Globus pallidus (tissue), 1 donor: ENCODE data around the gene MACROD2.
A peak's percentile ranks its signal among the peaks of the same experiment; 100 is the strongest.

Experiments used
- DNase-seq: peaks from one replicate; pipeline ENCODE4 v3.0.0-alpha.2; 2015; ENCODE audit warnings: low spot score

MACROD2 gene

DNA sequence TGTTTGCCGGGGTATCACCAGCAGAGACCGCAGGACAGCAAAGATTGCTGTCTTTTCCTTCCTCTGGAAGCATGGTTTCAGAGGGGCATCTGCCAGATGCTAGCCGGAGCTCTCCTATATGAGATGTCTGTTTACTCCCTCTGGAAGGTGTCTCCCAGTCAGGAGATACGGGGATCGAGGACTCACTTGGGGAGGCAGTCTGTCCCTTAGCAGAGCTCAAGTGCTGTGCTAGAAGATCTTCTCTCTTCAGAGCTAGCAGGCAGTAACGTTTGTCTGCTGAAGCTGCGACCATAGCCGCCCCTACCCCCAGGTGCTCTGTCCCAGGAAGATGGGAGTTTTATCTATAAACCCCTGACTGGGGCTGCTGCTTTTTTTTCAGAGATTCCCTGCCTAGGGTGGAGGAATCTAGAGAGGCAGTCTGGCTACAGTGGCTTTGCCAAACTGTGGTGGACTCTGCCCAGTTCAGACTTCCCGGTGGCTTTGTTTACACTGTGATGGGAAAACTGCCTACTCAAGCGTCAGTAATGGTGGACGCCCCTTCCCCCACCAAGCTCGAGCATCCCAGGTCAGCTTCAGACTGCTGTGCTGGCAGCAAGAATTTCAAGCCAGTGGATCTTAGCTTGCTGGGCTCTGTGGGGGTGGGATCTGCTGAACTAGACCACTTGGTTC is 475.0 kb downstream of the MACROD2 start:
- peak; percentile 3 for DNase-seq

DNA sequence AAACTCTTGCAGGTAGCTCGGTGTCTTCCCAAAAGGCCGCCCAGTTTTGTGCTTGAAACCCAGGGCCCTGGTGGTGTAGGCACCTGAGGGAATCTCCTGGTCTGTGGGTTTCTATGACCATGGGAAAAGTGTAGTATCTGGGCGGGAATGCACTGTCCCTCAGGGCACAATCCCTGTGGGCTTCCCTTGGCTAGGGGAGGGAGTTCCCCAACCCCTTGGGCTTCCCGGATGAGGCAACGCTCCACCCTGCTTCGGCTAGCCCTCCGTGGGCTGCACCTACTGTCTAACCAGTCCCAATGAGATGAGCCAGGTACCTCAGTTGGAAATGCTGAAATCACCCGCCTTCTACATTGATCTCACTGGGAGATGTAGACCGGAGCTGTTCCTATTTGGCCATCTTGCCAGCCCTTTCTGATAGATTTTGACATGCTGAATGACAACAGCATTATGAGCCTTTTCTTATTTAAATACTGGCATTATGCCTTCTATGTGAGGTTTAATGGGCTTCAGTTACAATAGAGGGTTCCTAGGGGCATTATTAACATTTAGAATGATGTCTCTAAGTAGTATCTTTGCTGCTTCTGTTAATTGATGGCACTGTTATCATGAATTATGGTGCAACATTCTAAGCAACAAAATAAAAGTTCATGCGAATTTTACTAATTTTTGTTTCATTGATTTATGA is 475.8 kb downstream of the MACROD2 start:
- no peak for DNase-seq

- DNase-seq, result no peak
These were observed 481.8 kb downstream of the MACROD2 start for GRCh38 chr20:14477125-14477524.

- DNase-seq, result no peak
These were observed 482.8 kb downstream of the MACROD2 start for GRCh38 chr20:14478126-14478525.

- DNase-seq, result no peak
These were observed 486.5 kb downstream of the MACROD2 start for GRCh38 chr20:14481863-14482262.

DNA sequence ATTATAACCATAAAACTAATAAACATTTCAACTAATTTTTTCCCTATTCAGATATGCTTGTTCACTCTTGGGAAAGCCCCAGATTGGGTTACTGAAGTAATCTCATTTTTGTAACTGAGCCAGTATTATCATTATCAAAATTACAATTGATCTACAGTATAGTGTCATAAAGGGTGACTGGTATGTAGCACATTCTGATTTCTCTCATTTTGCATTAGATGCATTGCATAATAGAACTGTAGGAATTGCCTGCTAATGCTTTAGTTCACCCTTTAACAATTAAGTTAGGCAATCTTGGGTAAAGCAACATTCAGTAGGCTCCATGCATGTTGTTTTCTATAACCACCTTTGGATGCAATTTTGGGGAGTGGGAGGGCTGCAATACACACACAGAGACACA is 492.9 kb downstream of the MACROD2 start:
- DNase-seq, result no peak

DNA sequence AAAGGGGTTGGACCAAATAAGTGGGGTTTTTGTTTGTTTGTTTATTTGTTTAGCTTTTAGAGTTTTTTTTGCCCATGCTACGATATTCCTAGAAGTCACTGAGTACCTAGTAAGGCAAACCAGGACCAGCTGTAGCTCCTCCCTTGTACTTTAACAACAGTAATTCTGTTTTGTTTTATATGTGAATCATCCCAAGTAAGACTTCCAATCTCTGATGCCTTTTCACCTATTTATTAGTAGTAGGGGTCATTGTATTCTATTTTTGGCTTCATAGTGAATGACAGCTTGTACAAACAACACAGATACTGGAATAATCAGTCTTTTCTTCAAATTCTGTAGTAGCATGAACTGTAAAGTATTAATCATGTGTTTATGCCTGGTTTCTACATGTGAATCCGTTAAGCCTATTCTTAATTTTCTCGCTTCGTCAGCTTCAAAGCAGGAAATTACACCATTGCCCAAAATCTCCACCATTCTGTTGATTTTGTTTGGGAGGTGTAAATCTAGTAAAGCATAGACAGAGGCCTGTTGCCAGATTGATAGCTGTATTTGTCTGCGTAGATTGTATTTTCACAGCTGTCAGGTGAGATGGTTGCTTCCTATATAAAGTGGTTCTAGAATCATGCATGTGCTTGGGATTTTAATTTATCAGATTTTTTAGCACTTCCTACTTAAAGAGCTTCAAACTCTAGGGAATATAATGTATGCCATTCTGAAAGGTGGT is 493.6 kb downstream of the MACROD2 start:
- DNase-seq, result no peak

GRCh38 chr20:14489544-14489943 is 494.2 kb downstream of the MACROD2 start:
- DNase-seq, result no peak

DNA sequence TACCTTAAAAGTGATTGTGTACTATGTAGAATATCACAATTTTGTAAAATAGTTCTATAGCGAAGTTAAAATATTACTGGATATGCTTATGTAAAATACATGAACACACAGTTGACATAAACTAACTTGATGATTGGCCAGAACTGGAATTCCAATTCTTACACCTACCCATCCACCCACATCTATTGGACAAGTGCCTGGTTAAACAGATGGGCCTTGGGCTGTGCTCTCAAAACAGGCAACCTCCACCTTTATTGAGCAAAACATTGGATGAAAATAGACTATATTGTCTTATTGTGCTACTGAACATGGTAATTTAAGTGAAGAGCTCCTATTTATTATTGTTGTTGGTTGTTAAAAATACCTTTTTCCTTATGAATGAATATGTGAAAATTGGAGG is 496.1 kb downstream of the MACROD2 start:
- DNase-seq, result no peak

- no peak for DNase-seq
These were observed 498.1 kb downstream of the MACROD2 start for GRCh38 chr20:14493408-14493807.

DNA sequence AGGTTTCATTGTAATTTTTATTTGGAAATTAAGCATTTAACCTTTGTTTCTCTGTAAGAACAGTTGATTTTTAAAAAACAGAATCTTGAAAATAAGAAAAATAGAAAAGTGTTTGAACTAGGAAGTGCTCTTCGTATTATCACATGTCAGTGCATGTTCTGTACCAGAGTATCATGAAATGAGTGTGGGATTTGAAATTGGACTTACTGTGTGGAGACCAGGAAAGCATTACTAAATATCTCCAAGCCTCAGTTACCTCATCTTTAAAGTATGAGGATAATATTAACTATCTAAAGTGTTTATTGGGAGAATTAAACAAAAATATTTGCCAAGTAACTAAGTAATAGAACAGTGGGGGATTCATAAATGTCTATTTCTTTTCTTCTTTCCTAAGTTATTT is 499.0 kb downstream of the MACROD2 start:
- DNase-seq, result no peak

DNA sequence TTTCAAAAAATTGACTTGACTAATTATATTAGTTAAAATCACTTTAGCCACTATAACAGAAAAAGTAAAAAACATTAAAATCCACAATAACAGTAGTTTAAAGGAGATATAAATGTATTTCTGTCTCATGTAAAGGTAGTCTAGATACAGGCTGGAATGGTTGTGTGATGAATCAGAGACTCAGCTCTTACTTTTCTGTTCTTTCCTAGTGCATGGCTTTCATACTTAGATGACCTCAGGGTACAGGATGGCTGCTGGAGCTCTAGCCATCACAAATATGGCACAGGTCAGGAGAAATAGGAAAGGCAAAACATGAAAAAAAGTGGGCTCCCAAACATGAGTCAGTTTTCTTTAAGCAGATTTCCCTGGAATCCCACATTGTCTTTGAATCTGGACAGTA is 499.8 kb downstream of the MACROD2 start:
- no peak for DNase-seq

GRCh38 chr20:14497004-14497403 is 501.7 kb downstream of the MACROD2 start:
- no peak for DNase-seq

DNA sequence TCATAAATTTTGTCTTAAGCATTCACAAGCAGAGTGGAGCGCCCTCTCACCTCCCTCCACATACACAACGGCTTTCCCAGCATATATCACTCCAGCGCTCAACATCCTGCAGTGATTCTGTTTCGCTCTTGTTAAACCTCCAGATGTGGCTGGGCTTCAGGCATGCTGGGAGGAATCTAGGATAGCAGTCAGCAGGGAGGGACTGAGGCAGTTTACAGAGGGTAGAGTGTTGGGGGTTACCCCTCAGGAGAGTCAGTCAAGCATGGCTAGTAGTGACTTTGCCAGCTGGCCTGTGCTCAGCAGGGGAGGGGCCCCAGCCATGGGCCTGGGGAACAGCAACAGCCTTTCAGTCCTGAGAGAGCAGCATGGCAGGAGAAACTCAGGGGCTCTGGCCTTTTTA is 503.5 kb downstream of the MACROD2 start:
- no peak for DNase-seq

DNA sequence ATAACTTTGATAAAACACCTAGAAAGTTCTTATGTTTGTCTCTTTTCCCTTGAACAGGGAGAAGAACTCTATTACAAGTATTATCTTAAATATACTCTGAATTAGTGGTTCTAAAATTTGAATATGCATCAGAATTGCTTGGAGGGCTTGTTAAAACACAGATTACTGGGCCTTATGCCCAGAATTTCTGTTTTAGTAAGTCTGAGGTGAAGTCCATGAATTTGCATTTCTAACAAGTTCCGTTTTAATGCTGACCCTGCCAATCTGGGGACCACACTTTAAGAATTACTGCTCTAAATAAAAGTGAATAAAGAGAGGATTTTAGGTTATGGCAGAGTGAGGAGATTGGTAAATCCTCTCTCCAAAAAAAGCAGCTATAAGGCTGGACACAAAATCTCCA is 510.2 kb downstream of the MACROD2 start:
- no peak for DNase-seq

DNA sequence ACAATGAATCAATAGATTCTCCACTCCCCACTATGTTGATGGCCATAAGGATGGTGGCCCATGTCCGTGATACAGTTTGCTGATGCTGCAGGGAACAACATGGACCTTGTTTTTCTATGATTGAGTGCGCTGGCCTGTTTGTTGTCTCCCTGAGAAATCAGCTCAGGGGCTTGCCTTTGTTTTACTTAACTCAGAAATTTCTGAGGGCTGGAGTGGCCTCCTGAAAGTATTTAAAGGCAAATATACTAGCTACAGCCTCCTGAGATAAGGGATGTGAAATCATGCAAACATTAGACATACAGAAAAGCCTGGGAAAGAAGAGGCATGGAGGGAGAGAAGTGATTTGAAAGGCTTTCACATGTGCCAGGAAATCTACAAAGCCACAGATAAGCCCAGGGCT is 512.4 kb downstream of the MACROD2 start:
- DNase-seq, result no peak

GRCh38 chr20:14510341-14510740 is 515.0 kb downstream of the MACROD2 start:
- no peak for DNase-seq

DNA sequence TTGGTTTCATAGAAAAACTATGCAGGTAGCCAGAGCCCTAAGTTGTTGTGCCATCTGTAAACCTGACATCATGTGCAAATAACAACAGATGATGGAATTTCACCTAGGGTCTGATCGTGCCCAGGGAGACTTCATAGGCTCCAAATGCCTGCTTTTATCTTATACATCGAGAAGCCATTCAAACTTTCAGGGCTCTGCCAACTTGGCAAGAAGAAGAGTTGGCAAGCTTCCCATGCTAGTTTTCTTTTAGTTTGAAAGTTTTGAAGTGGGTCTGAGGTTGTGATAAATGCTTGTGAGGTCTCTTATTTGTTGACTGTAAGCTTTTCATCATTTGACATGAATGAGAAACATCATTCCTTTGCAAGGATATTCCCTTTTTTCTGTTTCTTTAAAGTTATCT is 517.5 kb downstream of the MACROD2 start:
- no peak for DNase-seq

DNA sequence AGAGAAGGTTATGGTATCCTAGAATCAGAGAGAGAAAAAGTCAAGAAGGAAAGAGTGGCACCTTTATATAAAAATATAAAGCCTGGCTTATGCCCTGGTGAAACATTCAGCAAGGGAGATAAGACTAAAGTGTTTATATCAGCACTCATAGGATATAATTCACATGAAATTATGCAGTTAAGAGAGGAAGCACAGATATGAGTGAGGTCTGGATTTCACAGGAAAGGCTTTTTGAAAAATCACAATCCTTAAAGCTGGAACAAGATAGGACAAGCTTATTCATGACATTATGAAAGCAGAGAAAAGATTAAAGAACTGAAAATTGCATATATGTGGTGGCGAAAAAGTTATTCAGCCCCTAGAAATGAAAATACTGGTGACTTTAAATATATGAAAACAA is 523.3 kb downstream of the MACROD2 start:
- DNase-seq, result no peak

DNA sequence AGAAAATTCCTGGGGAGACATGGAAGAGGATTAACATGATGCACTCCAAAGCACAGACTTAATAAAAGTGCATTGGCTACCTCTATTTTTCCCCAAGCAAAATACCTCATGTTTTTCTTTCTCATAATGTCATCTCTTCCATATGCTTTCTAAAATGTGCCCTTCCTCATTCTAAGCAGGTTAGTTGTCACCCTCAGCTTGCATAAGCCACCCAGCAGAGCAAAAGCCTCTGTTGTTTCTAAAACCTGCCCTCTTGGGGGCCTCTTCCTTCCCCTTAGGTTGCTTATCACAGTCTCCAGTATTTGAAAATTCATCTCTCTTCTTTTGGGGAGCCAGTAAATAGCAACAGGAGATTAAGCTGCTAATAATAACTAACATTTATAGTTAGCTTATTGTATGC is 525.7 kb downstream of the MACROD2 start:
- DNase-seq, result no peak

- DNase-seq, result no peak
These were observed 526.1 kb downstream of the MACROD2 start for GRCh38 chr20:14521436-14521835.

GRCh38 chr20:14522595-14522994 is 527.3 kb downstream of the MACROD2 start:
- no peak for DNase-seq

- no peak for DNase-seq
These were observed 527.8 kb downstream of the MACROD2 start for GRCh38 chr20:14523090-14523489.
